ENCODE measurements around the gene KCP.
A peak's percentile ranks its signal among the peaks of the same experiment; 100 is the strongest.

Gene KCP

GRCh38 chr7:128880791-128881457 is 29.6 kb downstream of the KCP start:
- DNase-seq (ENCODE audit: low read depth) = no peak
- TF ChIP-seq CTCF (conservative IDR thresholded peaks at IDR 0.05; ENCODE audit: low read depth, low read length) = no peak
- no peak overlapping the region for H3K4me3 ChIP-seq (ENCODE audit: low read length)

DNA sequence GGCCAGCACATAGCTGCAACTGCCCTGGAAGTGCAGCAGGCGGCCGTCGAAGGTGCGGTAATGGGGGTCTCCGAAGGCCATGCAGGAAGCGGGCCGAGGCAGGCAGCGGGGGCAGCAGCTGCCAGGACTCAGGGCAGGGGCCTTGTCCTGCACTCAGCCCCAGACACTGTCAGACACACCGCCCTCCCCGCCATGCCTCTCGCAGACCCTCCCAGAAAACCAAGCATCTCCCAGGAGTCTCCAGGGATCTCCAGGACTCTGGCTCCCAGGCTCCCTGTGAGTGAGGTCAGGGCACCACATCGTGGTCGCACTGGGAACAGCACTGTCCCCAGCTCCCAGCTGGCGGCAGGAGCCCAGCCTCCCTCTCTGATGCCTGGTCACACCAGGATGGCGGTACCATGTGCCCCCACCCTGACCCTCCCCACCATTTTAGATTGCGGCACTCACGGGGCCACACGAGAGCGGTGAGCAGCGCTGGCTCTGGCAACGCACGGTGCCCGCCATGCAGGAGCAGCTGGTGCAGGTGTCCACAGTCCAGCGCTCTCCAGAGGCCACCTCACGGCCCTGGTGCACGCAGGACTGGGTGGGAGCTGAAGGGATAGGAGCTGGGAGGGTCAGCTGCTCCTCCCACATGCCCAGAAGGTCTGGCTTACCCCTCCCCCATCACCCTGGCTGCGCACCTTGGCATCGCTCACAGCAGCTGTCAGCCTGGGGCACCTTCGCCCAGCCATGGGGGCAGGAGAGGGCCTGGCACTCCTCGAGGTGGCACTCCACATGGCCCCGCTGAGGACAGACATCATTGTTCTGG is 30.4 kb downstream of the KCP start:
- H3K4me3 ChIP-seq (ENCODE audit: low read length) = no peak overlapping the region

GRCh38 chr7:128879461-128879938 is 31.0 kb downstream of the KCP start:
- no peak for TF ChIP-seq CTCF (conservative IDR thresholded peaks at IDR 0.05; ENCODE audit: low read depth, low read length)
- H3K4me3 ChIP-seq (ENCODE audit: low read length) = no peak overlapping the region
- no peak for DNase-seq (ENCODE audit: low read depth)

More for the DNA sequence above, 30.4 kb downstream of the KCP start:
- TF ChIP-seq CTCF (conservative IDR thresholded peaks at IDR 0.05; ENCODE audit: low read depth, low read length) = peak; percentile 83
- no peak for DNase-seq (ENCODE audit: low read depth)

GRCh38 chr7:128878226-128879105 is 32.0 kb downstream of the KCP start:
- TF ChIP-seq CTCF (conservative IDR thresholded peaks at IDR 0.05; ENCODE audit: low read depth, low read length) = no peak
- no peak overlapping the region for H3K4me3 ChIP-seq (ENCODE audit: low read length)
- no peak for DNase-seq (ENCODE audit: low read depth)

GRCh38 chr7:128877756-128878120 is 32.8 kb downstream of the KCP start:
- H3K4me3 ChIP-seq (ENCODE audit: low read length) = no peak overlapping the region
- no peak for DNase-seq (ENCODE audit: low read depth)
- no peak for TF ChIP-seq CTCF (conservative IDR thresholded peaks at IDR 0.05; ENCODE audit: low read depth, low read length)

DNA sequence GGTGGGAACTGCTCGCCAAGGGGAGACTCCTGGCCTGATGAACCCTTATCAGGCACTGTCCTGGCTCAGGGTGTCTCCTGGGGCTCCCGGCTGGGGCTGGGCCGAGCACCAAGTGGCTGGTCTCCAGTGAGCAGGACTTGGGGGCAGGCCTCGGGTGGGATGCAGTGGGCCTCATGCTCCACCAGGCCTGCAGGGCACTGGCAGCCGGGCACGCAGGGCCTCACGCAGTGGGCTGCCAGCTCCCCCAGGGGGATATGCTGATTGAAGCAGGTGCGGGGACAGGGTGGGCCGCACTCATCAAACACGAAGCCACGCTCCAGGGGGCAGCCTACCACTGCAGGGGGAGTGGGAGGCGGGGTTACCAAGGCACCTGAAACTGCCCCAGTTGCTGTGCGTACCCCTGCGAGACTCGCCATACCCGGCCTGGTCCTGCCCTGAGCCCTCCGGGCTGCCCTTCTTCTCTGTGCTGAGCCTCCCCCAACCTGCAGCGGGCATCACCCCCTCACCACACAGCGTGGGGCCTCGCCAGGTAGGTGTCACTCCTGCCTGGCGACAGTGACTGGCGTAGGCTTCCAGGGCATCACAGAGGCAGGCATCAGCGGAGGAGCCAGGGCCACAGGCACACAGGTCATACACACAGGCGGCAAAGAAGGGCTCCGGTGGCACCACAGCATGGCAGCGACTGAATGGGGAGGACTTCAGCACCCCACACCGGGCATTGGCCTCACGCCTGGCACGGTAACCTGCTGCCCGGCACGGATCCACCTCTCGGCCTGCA is 33.3 kb downstream of the KCP start:
- no peak for TF ChIP-seq CTCF (conservative IDR thresholded peaks at IDR 0.05; ENCODE audit: low read depth, low read length)
- DNase-seq (ENCODE audit: low read depth) = no peak
- H3K4me3 ChIP-seq (ENCODE audit: low read length) = no peak overlapping the region
